ENCODE results near the gene C17orf100. TPM values are rescaled to one million over a fixed set of nuclear protein-coding genes. Genes with fewer than 3 reads are reported as not detected.

Gene C17orf100
- total and polyA plus RNA-seq, 9 of the 15 experiments (the other 6 are each of a cell fraction or from before 2014, with no cell fraction given): 0.04 to 1.7 (median 0.43) TPM

GRCh38 chr17:6668727-6669425, 17.3 kb downstream of the C17orf100 start:
- in situ Hi-C loops (cut with MboI) (loop anchor here (5.0 kb wide), 1 partner anchor 338 kb away; no protein-coding TSS in a partner anchor), intact Hi-C loops (cut with micrococcal nuclease) (loop anchor here (5.0 kb wide), 2 partner anchors 173 to 343 kb away; partner anchors contain the start of gene RNASEK)
- WGBS (ENCODE audit: insufficient coverage, low coverage, missing lambda C conversion rate): 4% methylated on average over 11 of the region's 14 CpGs
- H3K4me3 ChIP-seq: no peak overlapping the region
- no peak for FAIRE-seq
- no peaks in the 10 kb centered on the region for H3K9me3 ChIP-seq (replicated peaks; ENCODE audit: control insufficient read depth, insufficient read depth, low read depth, low read length)
- no peak overlapping the region for H3K4me2 ChIP-seq (ENCODE audit: insufficient read depth, low read length)
- TF ChIP-seq JUN (IDR thresholded peaks at IDR 0.05; ENCODE audit: borderline replicate concordance, low read depth, low read length) (no peak), JUN (CRISPR knock-in tag; IDR thresholded peaks at IDR 0.05; ENCODE audit: borderline replicate concordance) (no peak), PHF8 (IDR thresholded peaks at IDR 0.05; ENCODE audit: borderline replicate concordance, low read length) (no peak), NFIC (IDR thresholded peaks at IDR 0.05) (peak; percentile 80)
- no peaks in the 10 kb centered on the region for H3K79me2 ChIP-seq (ENCODE audit: control insufficient read depth, insufficient read depth, low read length)
- CTCF ChIA-PET (ENCODE audit: low intra/inter-chr PET ratio): no interaction called here
- H3K27ac ChIP-seq (ENCODE audit: extremely low read depth, low read depth, low read length): no peak overlapping the region
- H4K20me1 ChIP-seq (replicated peaks; ENCODE audit: control insufficient read depth, insufficient read depth, low read length): no peaks in the 10 kb centered on the region
- no peak for ATAC-seq
- H3K36me3 ChIP-seq (ENCODE audit: control insufficient read depth, insufficient read depth, low read length): no peaks in the 10 kb centered on the region
- no peaks in the 10 kb centered on the region; a peak in 1 of 5 replicates for H3K4me1 ChIP-seq (replicated peaks in 1 of 2; ENCODE audit: control insufficient read depth in 2 of 2, insufficient read depth in 2 of 2, low read length in 2 of 2)
- no peak overlapping the region for H3K9ac ChIP-seq (ENCODE audit: insufficient read depth in 1 of 2, low read depth in 2 of 2, low read length in 2 of 2)
- H3K27me3 ChIP-seq (ENCODE audit: control insufficient read depth in 2 of 2, insufficient read depth in 2 of 2, low read length in 2 of 2): peaks cover 6 to 39% of the 10 kb centered on the region in 2 experiments; a peak in 4 of 5 replicates
- DNase-seq (ENCODE audit: extremely low read depth in 1 of 4, low spot score in 3 of 4): no peak
- no peaks in the 10 kb centered on the region for H3K9me1 ChIP-seq (ENCODE audit: control insufficient read depth, insufficient read depth, low read length)
- POLR2A ChIA-PET: interaction anchor here (0.7 kb wide), 1 partner anchor 132 kb away, joined by 3 read pairs; no protein-coding TSS in a partner anchor
- no peak overlapping the region for H2AFZ ChIP-seq (ENCODE audit: low read depth, low read length)
- BruUV-seq (replicated peaks): no TSS peak

Data from K562 (cell line).